ENCODE measurements around the gene FBXL17. TPM values are rescaled to one million over a fixed set of nuclear protein-coding genes. Genes with fewer than 3 reads are reported as not detected.

Gene FBXL17
- total RNA-seq, 2 donors from 2014 or later = 24.8 to 58.2 TPM

DNA sequence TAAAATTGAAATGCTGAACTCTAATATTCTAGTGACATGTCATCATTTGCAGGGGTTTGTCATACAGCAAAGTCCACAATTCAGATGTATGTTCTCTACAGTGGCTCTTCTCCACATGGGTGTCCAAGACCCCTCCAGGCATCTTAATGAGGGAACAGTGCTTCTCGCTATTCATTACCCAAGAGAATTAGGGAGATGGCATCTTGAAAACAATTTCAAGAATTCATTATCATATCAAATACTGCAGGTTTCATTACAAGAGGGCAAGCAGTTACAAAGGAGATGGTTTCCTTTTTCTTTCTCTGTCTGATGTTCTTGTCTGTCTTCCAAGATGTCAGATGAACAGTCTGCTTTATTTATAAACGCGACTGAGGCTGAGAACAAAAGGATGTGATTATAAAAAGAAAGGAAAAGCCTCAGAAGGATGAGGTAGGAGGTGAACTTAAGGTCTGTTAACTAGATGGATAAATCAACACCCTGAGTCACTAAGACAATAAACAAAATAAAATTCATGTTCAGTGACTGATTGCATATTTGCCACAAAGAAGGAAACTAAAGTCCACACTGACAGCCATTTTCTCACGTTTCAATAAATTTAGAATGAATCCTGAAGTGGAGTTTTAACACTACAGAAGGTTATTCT lies 384.4 kb downstream of the FBXL17 start:
- Histone ChIP-seq H3K27me3 (replicated peaks; ENCODE audit: insufficient read depth) (no peaks in the 10 kb centered on the region), H3K4me3 (no peak overlapping the region), H3K27ac (no peak overlapping the region), H3K9me3 (no peaks in the 10 kb centered on the region), H3K4me1 (ENCODE audit: control insufficient read depth in 1 of 2, low read depth in 2 of 2) (no peaks in the 10 kb centered on the region), H3K36me3 (no peaks in the 10 kb centered on the region)
- TF ChIP-seq, protein P1, sequence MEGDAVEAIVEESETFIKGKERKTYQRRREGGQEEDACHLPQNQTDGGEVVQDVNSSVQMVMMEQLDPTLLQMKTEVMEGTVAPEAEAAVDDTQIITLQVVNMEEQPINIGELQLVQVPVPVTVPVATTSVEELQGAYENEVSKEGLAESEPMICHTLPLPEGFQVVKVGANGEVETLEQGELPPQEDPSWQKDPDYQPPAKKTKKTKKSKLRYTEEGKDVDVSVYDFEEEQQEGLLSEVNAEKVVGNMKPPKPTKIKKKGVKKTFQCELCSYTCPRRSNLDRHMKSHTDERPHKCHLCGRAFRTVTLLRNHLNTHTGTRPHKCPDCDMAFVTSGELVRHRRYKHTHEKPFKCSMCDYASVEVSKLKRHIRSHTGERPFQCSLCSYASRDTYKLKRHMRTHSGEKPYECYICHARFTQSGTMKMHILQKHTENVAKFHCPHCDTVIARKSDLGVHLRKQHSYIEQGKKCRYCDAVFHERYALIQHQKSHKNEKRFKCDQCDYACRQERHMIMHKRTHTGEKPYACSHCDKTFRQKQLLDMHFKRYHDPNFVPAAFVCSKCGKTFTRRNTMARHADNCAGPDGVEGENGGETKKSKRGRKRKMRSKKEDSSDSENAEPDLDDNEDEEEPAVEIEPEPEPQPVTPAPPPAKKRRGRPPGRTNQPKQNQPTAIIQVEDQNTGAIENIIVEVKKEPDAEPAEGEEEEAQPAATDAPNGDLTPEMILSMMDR (IDR thresholded peaks at IDR 0.05) = no peak
- DNase-seq (ENCODE audit: low spot score) (no peak), ATAC-seq (ENCODE audit: insufficient number of reproducible peaks, low FRiP score, low read depth) (no peak)

DNA sequence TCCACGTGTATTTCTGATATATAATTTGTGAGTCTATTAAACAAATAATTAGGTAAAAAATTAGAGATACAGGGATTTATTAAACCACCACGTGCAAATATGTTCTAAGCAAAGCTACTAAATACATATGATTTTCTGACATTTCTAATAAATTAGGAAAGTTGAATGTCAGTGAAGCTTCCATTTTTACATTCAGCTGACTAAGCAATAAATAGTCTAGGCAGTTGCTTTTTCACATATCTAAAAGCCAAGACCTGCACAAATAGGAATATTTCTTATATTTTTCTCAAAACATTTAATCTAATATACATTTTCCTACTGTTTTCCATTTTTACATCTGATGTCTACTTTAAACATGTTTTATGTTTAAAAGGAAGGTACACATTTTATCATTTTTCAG lies 388.6 kb downstream of the FBXL17 start:
- Histone ChIP-seq H3K4me1 (ENCODE audit: control insufficient read depth in 1 of 2, low read depth in 2 of 2) (no peaks in the 10 kb centered on the region), H3K4me3 (no peak overlapping the region), H3K27ac (no peak overlapping the region), H3K27me3 (replicated peaks; ENCODE audit: insufficient read depth) (no peaks in the 10 kb centered on the region), H3K9me3 (no peaks in the 10 kb centered on the region), H3K36me3 (no peaks in the 10 kb centered on the region)
- DNase-seq (ENCODE audit: low spot score) (no peak), ATAC-seq (ENCODE audit: insufficient number of reproducible peaks, low FRiP score, low read depth) (no peak)
- TF ChIP-seq, protein P1 (IDR thresholded peaks at IDR 0.05) = no peak

DNA sequence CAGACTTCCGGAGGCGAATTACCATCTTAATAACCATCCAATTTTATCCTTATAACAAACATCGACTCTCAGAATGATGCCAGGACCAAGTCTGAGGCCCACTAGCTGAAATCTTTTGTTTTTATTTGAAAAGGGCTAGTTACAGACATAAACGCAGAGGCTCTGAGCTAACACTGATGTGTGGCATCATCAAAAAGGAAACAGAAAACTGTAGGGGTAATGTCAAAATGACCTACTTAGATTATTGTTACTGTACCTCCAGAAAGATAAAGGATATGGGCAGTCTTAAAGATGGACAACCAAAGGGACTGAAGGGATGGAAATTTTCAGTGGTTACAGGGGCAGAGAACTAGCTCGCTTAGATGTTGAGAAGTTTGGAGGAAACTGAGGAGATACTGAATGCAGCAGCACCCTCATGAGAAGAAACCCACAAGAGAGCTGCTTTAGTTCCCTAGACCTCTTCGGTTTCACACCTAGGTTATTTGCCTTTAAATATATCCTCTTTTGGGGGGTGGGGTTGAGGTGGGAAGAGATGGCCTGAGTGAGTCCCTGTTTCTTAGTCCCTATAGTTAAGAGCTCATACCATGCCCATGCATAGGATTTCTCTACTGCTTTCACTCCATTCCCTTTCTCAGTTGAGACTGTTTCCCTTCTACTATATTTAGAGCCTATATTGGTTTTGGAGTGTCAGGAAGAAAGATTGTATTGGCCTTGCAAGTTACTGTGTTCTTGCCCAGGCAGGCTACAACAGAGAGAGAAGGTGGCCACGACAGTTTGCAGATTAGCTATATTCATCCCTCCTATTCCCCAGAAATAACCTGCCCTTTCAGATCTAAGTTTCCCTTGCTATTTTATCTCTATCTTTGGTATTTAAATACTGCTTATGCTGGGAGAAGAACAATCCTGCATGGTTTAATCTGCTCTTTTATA lies 390.8 kb downstream of the FBXL17 start:
- ATAC-seq (ENCODE audit: insufficient number of reproducible peaks, low FRiP score, low read depth) = no peak
- no peaks in the 10 kb centered on the region for H3K36me3 ChIP-seq
- H3K27ac ChIP-seq = no peak overlapping the region
- no peaks in the 10 kb centered on the region for H3K9me3 ChIP-seq
- no peak for DNase-seq (ENCODE audit: low spot score)
- H3K4me1 ChIP-seq (ENCODE audit: control insufficient read depth in 1 of 2, low read depth in 2 of 2) = no peaks in the 10 kb centered on the region
- no peak overlapping the region for H3K4me3 ChIP-seq
- no peaks in the 10 kb centered on the region for H3K27me3 ChIP-seq (replicated peaks; ENCODE audit: insufficient read depth)
- TF ChIP-seq, protein P1 (IDR thresholded peaks at IDR 0.05) = no peak

DNA sequence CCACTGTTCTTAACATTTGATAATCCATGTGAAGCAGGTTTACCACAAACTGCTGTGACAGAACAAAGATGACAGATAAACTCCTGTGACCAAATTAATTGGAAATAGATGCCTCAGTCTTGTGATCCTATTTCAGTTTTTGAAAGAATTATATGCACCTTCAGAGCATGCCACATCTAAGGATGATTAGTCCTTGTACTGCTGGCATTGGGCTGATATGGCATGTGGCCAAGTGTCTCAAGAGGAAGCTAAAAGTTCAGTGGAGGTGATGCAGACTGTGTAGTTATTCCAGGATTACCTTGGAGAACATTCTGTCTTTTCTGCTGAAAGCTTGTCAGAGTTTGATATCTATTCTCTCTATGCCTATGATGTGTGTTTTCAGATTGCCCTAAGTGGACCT lies 396.8 kb downstream of the FBXL17 start:
- ATAC-seq (ENCODE audit: insufficient number of reproducible peaks, low FRiP score, low read depth) = no peak
- Histone ChIP-seq H3K4me1 (ENCODE audit: control insufficient read depth in 1 of 2, low read depth in 2 of 2) (peaks cover 0 to 7% of the 10 kb centered on the region in 2 donors), H3K27me3 (replicated peaks; ENCODE audit: insufficient read depth) (no peaks in the 10 kb centered on the region), H3K9me3 (no peaks in the 10 kb centered on the region), H3K4me3 (no peak overlapping the region), H3K27ac (no peak overlapping the region), H3K36me3 (no peaks in the 10 kb centered on the region)
- TF ChIP-seq, protein P1 (IDR thresholded peaks at IDR 0.05) = no peak
- DNase-seq (ENCODE audit: low spot score) = no peak

DNA sequence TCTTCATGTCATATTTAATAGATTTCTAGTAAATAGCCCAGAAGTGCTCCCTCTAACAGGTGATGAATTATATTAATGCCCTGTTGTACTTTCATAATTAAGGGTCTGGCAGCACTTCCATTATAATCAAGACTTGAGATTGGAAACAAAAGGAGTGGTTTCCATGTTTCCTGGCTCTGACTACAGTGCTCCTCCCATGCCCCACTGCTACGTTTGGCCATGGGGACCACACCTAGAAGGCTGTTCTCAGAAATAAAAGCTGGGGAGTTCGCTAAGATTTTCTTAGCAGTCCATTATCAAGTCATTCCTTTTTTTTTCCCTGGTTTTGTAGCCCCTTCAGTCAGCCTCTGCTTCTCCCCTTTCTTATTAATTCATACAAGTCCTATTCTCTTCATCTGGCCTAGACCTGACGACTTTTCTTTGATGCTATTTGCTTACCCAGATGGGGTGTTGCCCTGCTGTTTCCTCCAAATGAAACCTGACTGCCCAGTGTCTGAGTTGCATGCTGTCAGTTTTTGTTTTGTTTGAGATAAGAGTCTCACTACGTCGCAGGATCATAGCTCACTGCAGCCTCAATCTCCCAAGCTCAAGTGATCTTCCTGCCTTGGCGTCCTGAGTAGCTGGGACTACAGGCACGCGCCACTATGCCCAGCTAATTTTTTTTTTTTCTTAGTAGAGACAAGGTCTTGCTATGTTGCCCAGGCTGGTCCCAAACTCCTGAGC lies 399.0 kb downstream of the FBXL17 start:
- Histone ChIP-seq H3K4me1 (ENCODE audit: control insufficient read depth in 1 of 2, low read depth in 2 of 2) (peaks cover 0 to 7% of the 10 kb centered on the region in 2 donors), H3K4me3 (no peak overlapping the region), H3K36me3 (no peaks in the 10 kb centered on the region), H3K27me3 (replicated peaks; ENCODE audit: insufficient read depth) (no peaks in the 10 kb centered on the region), H3K9me3 (no peaks in the 10 kb centered on the region), H3K27ac (no peak overlapping the region)
- DNase-seq (ENCODE audit: low spot score) = no peak
- TF ChIP-seq, protein P1 (IDR thresholded peaks at IDR 0.05) = no peak
- no peak for ATAC-seq (ENCODE audit: insufficient number of reproducible peaks, low FRiP score, low read depth)
